ENCODE results near the gene TTC13. TPM values are rescaled to one million over a fixed set of nuclear protein-coding genes. Genes with fewer than 3 reads are reported as not detected.

Gene TTC13
- total and polyA plus RNA-seq, 10 of the 15 experiments (the other 5 are each of a cell fraction or from before 2014, with no cell fraction given) = 5.8 to 30.8 (median 18.5) TPM

GRCh38 chr1:230858918-230859729 is 119.5 kb downstream of the TTC13 start (continued):
- TF ChIP-seq KAT2A (conservative IDR thresholded peaks at IDR 0.05; ENCODE audit: control insufficient read depth, low read depth, low read length) = no peak
- TF ChIP-seq ATF7 (IDR thresholded peaks at IDR 0.05; ENCODE audit: low read depth) = no peak
- no peak for TF ChIP-seq MEF2B (IDR thresholded peaks at IDR 0.05; ENCODE audit: partially characterized antibody, poor library complexity, severe bottlenecking)
- TF ChIP-seq POLR2AphosphoS5 (IDR thresholded peaks at IDR 0.05; ENCODE audit: low read length) = no peak
- no peak for TF ChIP-seq PAX8 (IDR thresholded peaks at IDR 0.05)
- TF ChIP-seq WRNIP1 (IDR thresholded peaks at IDR 0.05; ENCODE audit: borderline replicate concordance, low read depth, low read length) = no peak
- no peak for TF ChIP-seq TBL1XR1 (IDR thresholded peaks at IDR 0.05; ENCODE audit: low read depth, low read length)

GRCh38 chr1:230858236-230858820 is 120.3 kb downstream of the TTC13 start:
- ATAC-seq (no peak), FAIRE-seq (no peak), DNase-seq (ENCODE audit: low read depth, low spot score) (no peak)
- Histone ChIP-seq H3K4me2 (ENCODE audit: control insufficient read depth, insufficient read depth) (no peak overlapping the region), H3K4me1 (ENCODE audit: control insufficient read depth, insufficient read depth, low read length) (no peaks in the 10 kb centered on the region), H3K27me3 (replicated peaks in 1 of 2; ENCODE audit: control insufficient read depth in 2 of 2, insufficient read depth in 2 of 2, low read length in 1 of 2) (no peaks in the 10 kb centered on the region), H4K20me1 (ENCODE audit: control insufficient read depth, insufficient read depth) (no peaks in the 10 kb centered on the region), H2AFZ (ENCODE audit: control insufficient read depth, low read depth, low read length) (no peak overlapping the region), H3K27ac (ENCODE audit: control insufficient read depth, insufficient read depth) (no peak overlapping the region), H3K4me3 (no peak overlapping the region), H3K36me3 (ENCODE audit: control insufficient read depth in 2 of 2, insufficient read depth in 2 of 2, low read length in 1 of 2) (no peaks in the 10 kb centered on the region), H3K79me2 (ENCODE audit: control insufficient read depth, insufficient read depth, low read length) (no peaks in the 10 kb centered on the region), H3K9ac (ENCODE audit: control insufficient read depth, insufficient read depth, low read length) (no peak overlapping the region), H3K9me3 (replicated peaks; ENCODE audit: control insufficient read depth, insufficient read depth, low read length) (no peaks in the 10 kb centered on the region)
- TF ChIP-seq SPI1 (IDR thresholded peaks at IDR 0.05; ENCODE audit: borderline replicate concordance, insufficient read depth, low read depth, low read length) (peak; percentile 61; the same call in 1 of the 2 replicates), SRF (IDR thresholded peaks at IDR 0.05; ENCODE audit: low read depth in 2 of 2, low read length in 2 of 2) (no peak), USF1 (IDR thresholded peaks at IDR 0.05; ENCODE audit: borderline replicate concordance, extremely low read length, insufficient read depth, low read depth, low read length) (no peak)
- 42% methylated on average over 7 of the region's 7 CpGs for WGBS (ENCODE audit: insufficient coverage, insufficient replicate concordance, low lambda C conversion rate, missing lambda C conversion rate)
- ChIA-PET CTCF (interaction anchor here (0.5 to 1.0 kb wide), 3 partner anchors 12 to 354 kb away, joined by 3 to 4 read pairs (median 4); no protein-coding TSS in a partner anchor), RAD21 (ENCODE audit: unreplicated experiment) (no interaction called here), SMC1A (ENCODE audit: uncharacterized antibody, unreplicated experiment) (no interaction called here), POLR2A (interaction anchor here (0.5 kb wide), 1 partner anchor 413 kb away, joined by 3 read pairs; no protein-coding TSS in a partner anchor)
- BruUV-seq (replicated peaks) = no TSS peak
- in situ Hi-C loops (cut with MboI) (no loop called here), intact Hi-C loops (cut with micrococcal nuclease; ENCODE audit: unreplicated experiment) (no loop called here)

Data from GM12878 (cell line).